HG03103 (cell line): Measurements from ENCODE around the gene LGR6.
"Not testable (repeated sequence)": the region's sequence is repeated elsewhere in the genome, so short reads cannot be mapped to it uniquely, and the experiment has no call there.

Experiments used
- ATAC-seq: cut with Tn5 transposase; IDR thresholded peaks from one replicate; pipeline ENCODE4 v1.9.1; 2021; ENCODE audit warnings: low read depth; ENCODE audit not compliant: unreplicated experiment

The LGR6 gene

GRCh38 chr1:202254454-202255252 is 61.1 kb downstream of the LGR6 start:
- no peak for ATAC-seq

- no peak for ATAC-seq
Observed at GRCh38 chr1:202255343-202255742, 61.7 kb downstream of the LGR6 start.

GRCh38 chr1:202259705-202260104 is 66.1 kb downstream of the LGR6 start:
- ATAC-seq: no peak

GRCh38 chr1:202261209-202261958 is 67.8 kb downstream of the LGR6 start:
- not testable (repeated sequence) for ATAC-seq

- no peak for ATAC-seq
Observed at GRCh38 chr1:202263628-202264027, 70.0 kb downstream of the LGR6 start.

GRCh38 chr1:202264300-202264699 is 70.7 kb downstream of the LGR6 start:
- no peak for ATAC-seq

GRCh38 chr1:202264726-202265125 is 71.1 kb downstream of the LGR6 start:
- no peak for ATAC-seq

- no peak for ATAC-seq
Observed at GRCh38 chr1:202266061-202266765, 72.6 kb downstream of the LGR6 start.

- ATAC-seq: no peak
Observed at GRCh38 chr1:202268032-202268431, 74.4 kb downstream of the LGR6 start.

- ATAC-seq: no peak
Observed at GRCh38 chr1:202268817-202269216, 75.2 kb downstream of the LGR6 start.

- no peak for ATAC-seq
Observed at GRCh38 chr1:202270871-202271326, 77.3 kb downstream of the LGR6 start.

GRCh38 chr1:202272103-202272845 is 78.7 kb downstream of the LGR6 start:
- no peak for ATAC-seq

GRCh38 chr1:202274611-202275010 is 81.0 kb downstream of the LGR6 start:
- ATAC-seq: no peak

- ATAC-seq: no peak
Observed at GRCh38 chr1:202275061-202275770, 81.6 kb downstream of the LGR6 start.

GRCh38 chr1:202276081-202276715 is 82.6 kb downstream of the LGR6 start:
- ATAC-seq: no peak

GRCh38 chr1:202276920-202277319 is 83.3 kb downstream of the LGR6 start:
- ATAC-seq: no peak

- no peak for ATAC-seq
Observed at GRCh38 chr1:202278751-202279150, 85.2 kb downstream of the LGR6 start.

GRCh38 chr1:202279806-202280205 is 86.2 kb downstream of the LGR6 start:
- ATAC-seq: no peak

GRCh38 chr1:202280595-202280994 is 87.0 kb downstream of the LGR6 start:
- ATAC-seq: no peak
